Measurements from ENCODE around the gene CD63. TPM values are rescaled to one million over a fixed set of nuclear protein-coding genes. Genes with fewer than 3 reads are reported as not detected.

The CD63 gene
- total RNA-seq, 2 experiments from 2014 or later = 113 to 117 TPM

DNA sequence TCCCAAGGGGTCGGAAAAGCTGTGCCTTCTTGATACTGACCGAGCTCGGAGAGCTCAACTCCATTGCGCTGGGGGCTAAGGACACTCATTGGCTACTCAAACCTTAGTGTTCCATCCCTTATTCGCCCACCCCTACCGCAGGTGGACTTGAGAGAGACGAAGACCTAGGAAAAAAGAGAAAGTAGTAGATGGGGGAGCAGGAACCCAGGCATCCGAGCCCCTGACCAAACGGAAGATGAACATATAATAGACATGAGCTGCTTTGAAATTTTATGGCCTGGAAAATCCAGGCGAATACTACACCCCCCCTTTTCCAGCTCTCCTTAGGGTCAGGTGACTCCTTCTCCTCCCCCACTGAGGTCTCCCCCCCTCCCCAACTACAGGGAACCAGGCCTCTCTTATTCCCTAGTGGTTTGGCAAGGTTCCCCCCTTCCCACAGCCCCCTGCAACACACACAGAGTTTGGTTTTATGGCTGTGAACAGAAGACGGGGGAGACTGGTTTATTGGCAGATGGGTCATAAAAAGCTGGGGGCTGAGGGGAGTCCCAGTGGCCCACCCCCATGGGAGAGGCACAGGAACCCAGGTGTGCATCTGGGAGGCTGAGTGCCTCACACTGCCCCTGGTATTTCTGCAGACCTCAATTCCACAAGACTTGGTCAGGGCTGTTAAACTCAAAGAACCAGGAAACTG lies 15.7 kb upstream of the CD63 start:
- Mint-ChIP-seq H3K27me3 (no peaks in the 10 kb centered on the region), H3K27ac (peak overlapping the region; percentile 69), H3K4me3 (peak overlapping the region; percentile 85), H3K9me3 (no peaks in the 10 kb centered on the region), H3K36me3 (peaks cover 4% of the 10 kb centered on the region), H3K4me1 (peaks cover 34% of the 10 kb centered on the region)
- DNase-seq = no peak

- Mint-ChIP-seq H3K9me3 (no peaks in the 10 kb centered on the region), H3K36me3 (no peaks in the 10 kb centered on the region), H3K4me3 (peak overlapping the region; percentile 85), H3K27ac (peak overlapping the region; percentile 69), H3K4me1 (peaks cover 37% of the 10 kb centered on the region), H3K27me3 (no peaks in the 10 kb centered on the region)
- DNase-seq = peak; percentile 53
Measured at GRCh38 chr12:55743406-55744339, 14.9 kb upstream of the CD63 start.

GRCh38 chr12:55742719-55743405 lies 14.1 kb upstream of the CD63 start, which contains the start of gene GDF11:
TSS of gene GDF11 (plus strand) at chr12:55743122. CDS start at chr12:55743317, 195 bp downstream.
- Mint-ChIP-seq H3K4me3 (peak within 1 kb of the TSS; percentile 85), H3K36me3 (no peaks in the 10 kb centered on the region), H3K4me1 (peaks cover 42% of the 10 kb centered on the region), H3K27ac (peak within 1 kb of the TSS; percentile 69), H3K27me3 (no peaks in the 10 kb centered on the region), H3K9me3 (no peaks in the 10 kb centered on the region)
- peak; percentile 80 for DNase-seq

- Mint-ChIP-seq H3K27me3 (no peaks in the 10 kb centered on the region), H3K9me3 (no peaks in the 10 kb centered on the region), H3K4me3 (peak overlapping the region; percentile 81), H3K27ac (peak overlapping the region; percentile 62), H3K36me3 (no peaks in the 10 kb centered on the region), H3K4me1 (peaks cover 48% of the 10 kb centered on the region)
- no peak for DNase-seq
Measured at GRCh38 chr12:55741931-55742680, 13.3 kb upstream of the CD63 start.

DNA sequence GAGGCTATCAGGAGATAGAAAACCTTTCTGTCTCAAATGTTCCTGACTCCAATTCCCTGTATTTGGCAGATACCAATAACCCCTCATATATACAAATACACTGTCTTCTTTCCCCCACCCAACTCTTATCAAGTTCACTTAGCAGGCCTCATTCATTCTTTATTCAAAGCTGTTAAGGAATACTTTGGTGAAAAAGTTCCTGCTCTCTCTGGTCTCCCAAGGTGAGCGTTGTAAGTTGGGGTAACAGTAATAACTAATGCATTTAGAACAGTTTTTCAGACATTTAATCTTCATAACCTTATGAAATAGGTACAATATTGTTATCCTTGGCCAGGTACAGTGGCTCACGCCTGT lies 10.2 kb upstream of the CD63 start:
- peaks cover 26% of the 10 kb centered on the region for H3K4me1 Mint-ChIP-seq
- DNase-seq = no peak

DNA sequence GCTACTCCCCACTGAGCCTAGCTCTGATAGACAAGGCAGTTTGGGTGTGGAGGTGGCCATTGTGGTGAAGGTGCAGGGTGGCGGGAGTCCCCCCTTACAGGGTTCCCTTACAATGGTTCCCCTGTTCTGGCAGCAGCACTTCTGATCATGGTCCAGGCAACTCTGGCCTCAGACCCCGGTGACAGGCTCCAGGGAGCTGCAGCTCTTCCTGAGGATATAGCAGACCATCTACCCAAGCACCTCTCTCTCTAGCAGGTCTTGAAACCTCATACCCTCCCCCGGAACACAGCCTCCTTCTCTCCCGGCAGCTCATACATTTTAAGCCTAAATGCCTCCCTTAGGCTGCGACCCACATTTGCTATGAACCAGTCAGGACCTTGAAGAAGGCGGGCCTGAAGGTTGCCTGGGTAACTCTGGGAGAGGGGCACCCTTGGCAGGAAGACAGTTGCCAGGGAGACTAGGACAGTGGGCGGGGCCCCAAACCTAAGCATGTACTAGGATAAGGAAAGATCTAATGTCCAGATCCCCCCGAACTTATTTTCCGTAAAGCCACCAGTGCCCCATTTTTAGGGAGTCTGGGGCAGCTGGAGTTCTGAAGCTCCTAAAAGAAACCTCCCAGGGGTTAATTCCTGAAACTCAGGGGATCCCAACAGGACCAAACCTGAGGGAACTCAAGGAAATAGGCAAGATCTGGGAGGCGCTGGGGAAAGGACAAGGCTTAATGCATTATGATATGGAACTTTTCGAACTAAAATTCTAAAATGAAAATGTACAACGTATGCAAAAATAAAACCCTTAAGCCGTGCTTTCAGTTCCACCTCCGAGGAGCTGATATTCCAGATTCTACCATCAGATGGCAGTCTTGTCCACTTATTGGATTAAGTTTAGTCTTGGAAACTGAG lies 9.6 kb upstream of the CD63 start:
- Mint-ChIP-seq H3K4me1 (peaks cover 26% of the 10 kb centered on the region), H3K4me3 (peak overlapping the region; percentile 80), H3K27me3 (no peaks in the 10 kb centered on the region), H3K9me3 (no peaks in the 10 kb centered on the region), H3K27ac (peak overlapping the region; percentile 85), H3K36me3 (no peaks in the 10 kb centered on the region)
- peak; percentile 78 for DNase-seq

More for the DNA sequence above, 10.2 kb upstream of the CD63 start:
- H3K9me3 Mint-ChIP-seq = no peaks in the 10 kb centered on the region
- no peaks in the 10 kb centered on the region for H3K36me3 Mint-ChIP-seq
- no peaks in the 10 kb centered on the region for H3K27me3 Mint-ChIP-seq
- H3K27ac Mint-ChIP-seq = no peak overlapping the region
- peak overlapping the region; percentile 80 for H3K4me3 Mint-ChIP-seq

- Mint-ChIP-seq H3K4me3 (peak overlapping the region; percentile 80), H3K9me3 (no peaks in the 10 kb centered on the region), H3K36me3 (no peaks in the 10 kb centered on the region), H3K27ac (peak overlapping the region; percentile 85), H3K27me3 (no peaks in the 10 kb centered on the region), H3K4me1 (peaks cover 26% of the 10 kb centered on the region)
- no peak for DNase-seq
Measured at GRCh38 chr12:55737581-55738122, 8.8 kb upstream of the CD63 start.

- peak overlapping the region; percentile 59 for H3K27ac Mint-ChIP-seq
- H3K9me3 Mint-ChIP-seq = no peaks in the 10 kb centered on the region
- H3K4me3 Mint-ChIP-seq = peak overlapping the region; percentile 47
- H3K4me1 Mint-ChIP-seq = peaks cover 24% of the 10 kb centered on the region
- no peaks in the 10 kb centered on the region for H3K36me3 Mint-ChIP-seq
- H3K27me3 Mint-ChIP-seq = no peaks in the 10 kb centered on the region
- DNase-seq = peak; percentile 64
Measured at GRCh38 chr12:55736780-55737580, 8.2 kb upstream of the CD63 start.

GRCh38 chr12:55736076-55736475 lies 7.3 kb upstream of the CD63 start:
- Mint-ChIP-seq H3K27ac (no peak overlapping the region), H3K9me3 (no peaks in the 10 kb centered on the region), H3K4me3 (no peak overlapping the region), H3K36me3 (no peaks in the 10 kb centered on the region), H3K4me1 (peaks cover 20% of the 10 kb centered on the region), H3K27me3 (no peaks in the 10 kb centered on the region)
- no peak for DNase-seq

DNA sequence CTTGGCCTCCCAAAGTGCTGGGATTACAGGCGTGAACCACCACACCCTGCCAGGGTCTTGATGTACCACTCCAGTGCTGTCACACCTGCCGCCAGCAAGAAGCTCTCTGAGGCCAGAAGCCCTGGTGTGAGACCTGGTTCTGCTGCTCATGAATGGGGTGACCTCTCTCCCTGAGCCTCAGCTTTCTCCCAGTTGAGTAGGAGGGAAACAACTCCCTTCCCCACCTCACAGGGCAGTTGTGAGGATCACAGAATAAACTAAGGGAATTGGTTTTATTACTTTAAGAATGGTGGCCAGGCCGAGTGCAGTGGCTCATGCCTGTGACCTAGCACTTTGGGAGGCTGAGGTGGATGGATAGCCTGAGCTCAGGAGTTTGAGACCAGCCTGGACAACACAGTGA lies 5.8 kb upstream of the CD63 start:
- peaks cover 7% of the 10 kb centered on the region for H3K36me3 Mint-ChIP-seq
- H3K4me1 Mint-ChIP-seq = peaks cover 24% of the 10 kb centered on the region
- H3K27me3 Mint-ChIP-seq = no peaks in the 10 kb centered on the region
- H3K4me3 Mint-ChIP-seq = no peak overlapping the region
- H3K27ac Mint-ChIP-seq = no peak overlapping the region
- no peak for DNase-seq
- no peaks in the 10 kb centered on the region for H3K9me3 Mint-ChIP-seq

- no peaks in the 10 kb centered on the region for H3K27me3 Mint-ChIP-seq
- H3K27ac Mint-ChIP-seq = no peak overlapping the region
- DNase-seq = no peak
- H3K4me3 Mint-ChIP-seq = no peak overlapping the region
- no peaks in the 10 kb centered on the region for H3K9me3 Mint-ChIP-seq
- H3K36me3 Mint-ChIP-seq = peaks cover 7% of the 10 kb centered on the region
- H3K4me1 Mint-ChIP-seq = peaks cover 22% of the 10 kb centered on the region
Measured at GRCh38 chr12:55733858-55734257, 5.0 kb upstream of the CD63 start.

- H3K27me3 Mint-ChIP-seq = no peaks in the 10 kb centered on the region
- DNase-seq = no peak
- peaks cover 7% of the 10 kb centered on the region for H3K36me3 Mint-ChIP-seq
- H3K4me1 Mint-ChIP-seq = peaks cover 19% of the 10 kb centered on the region
- H3K27ac Mint-ChIP-seq = no peak overlapping the region
- no peaks in the 10 kb centered on the region for H3K9me3 Mint-ChIP-seq
- no peak overlapping the region for H3K4me3 Mint-ChIP-seq
Measured at GRCh38 chr12:55733021-55733555, 4.3 kb upstream of the CD63 start.

DNA sequence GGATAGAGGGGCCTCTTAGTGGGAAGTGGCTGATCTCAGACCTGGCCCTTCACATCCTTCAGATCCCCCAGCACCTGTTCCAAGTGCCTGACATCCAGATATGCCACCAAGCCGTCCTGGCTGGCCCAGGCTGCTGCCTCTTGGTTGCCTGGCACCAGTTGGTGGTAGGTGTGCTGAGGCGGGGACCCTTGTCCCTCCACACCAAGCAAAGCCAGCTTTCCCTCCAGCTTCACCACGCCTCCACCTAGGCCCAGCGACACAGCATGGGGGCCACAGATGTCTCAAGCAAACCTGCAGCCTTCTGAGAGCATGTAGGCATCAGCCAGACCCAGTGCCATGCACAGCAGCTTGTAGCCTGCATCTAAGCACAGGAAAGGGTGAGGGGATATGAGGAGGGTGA lies 3.5 kb upstream of the CD63 start:
- Mint-ChIP-seq H3K4me1 (peaks cover 16% of the 10 kb centered on the region), H3K27ac (no peak overlapping the region), H3K36me3 (peaks cover 7% of the 10 kb centered on the region), H3K4me3 (no peak overlapping the region), H3K27me3 (no peaks in the 10 kb centered on the region), H3K9me3 (no peaks in the 10 kb centered on the region)
- no peak for DNase-seq

Measured in activated naive CD8-positive, alpha-beta T cell treated with anti-CD3 and anti-CD28 coated beads for 36 hours (primary cell).